SU-DHL-6 (cell line): ENCODE results near the gene SKOR1.

Experiments
- H2AFZ ChIP-seq: fragments of 200-600 bp; sonication (generic); 2 replicates; pipeline ENCODE4 v1.6.1; 2014; ENCODE audit warnings: low read depth, mild to moderate bottlenecking, moderate library complexity, mixed read lengths, antibody characterized with exemption, low read length; ENCODE audit not compliant: severe bottlenecking
- H3F3A ChIP-seq: fragments of 200-600 bp; shearing (Covaris generic); 2 replicates; pipeline ENCODE4 v1.6.0; 2016; ENCODE audit warnings: antibody characterized with exemption, mild to moderate bottlenecking; ENCODE audit not compliant: insufficient read depth
- H3K27ac ChIP-seq: fragments of 200-600 bp; sonication (generic); 2 replicates; pipeline ENCODE4 v1.5.1; 2016; ENCODE audit warnings: low read depth, mild to moderate bottlenecking, low read length, moderate library complexity, mixed read lengths
- H3K27me3 ChIP-seq: fragments of 200-600 bp; sonication (generic), shearing (Covaris generic); 2 replicates; pipeline ENCODE4 v1.6.0; 2014; ENCODE audit warnings: mild to moderate bottlenecking, low read length
- H3K36me3 ChIP-seq: fragments of 200-600 bp; sonication (generic); 2 replicates; pipeline ENCODE4 v1.6.1; 2014; ENCODE audit warnings: mild to moderate bottlenecking, low read length, mixed read lengths
- H3K4me2 ChIP-seq: fragments of 300-600, 200-600 bp; shearing (Covaris generic), sonication (generic); 2 replicates; pipeline ENCODE4 v1.6.0; 2014; ENCODE audit warnings: low read length, low read depth, mild to moderate bottlenecking; ENCODE audit not compliant: poor library complexity, severe bottlenecking
- H3K4me3 ChIP-seq: fragments of 200-600 bp; sonication (generic); 2 replicates; pipeline ENCODE4 v1.5.1; 2014; ENCODE audit warnings: antibody characterized with exemption, low read length, mild to moderate bottlenecking, mixed read lengths; ENCODE audit not compliant: insufficient read depth, poor library complexity, severe bottlenecking
- H3K79me2 ChIP-seq: fragments of 200-600 bp; sonication (generic); 2 replicates; pipeline ENCODE4 v1.6.1; 2014; ENCODE audit warnings: mild to moderate bottlenecking, low read length, moderate library complexity; ENCODE audit not compliant: insufficient read depth
- H3K9ac ChIP-seq: fragments of 200-600 bp; sonication (generic); 2 replicates; pipeline ENCODE4 v1.7.0; 2014; ENCODE audit warnings: mild to moderate bottlenecking, low read length
- H3K9me2 ChIP-seq: fragments of 200-600 bp; sonication (generic); replicated peaks from 2 replicates; pipeline ENCODE4 v1.6.1; 2014; ENCODE audit warnings: low read length; ENCODE audit not compliant: insufficient read depth
- H3K9me3 ChIP-seq: fragments of 200-600 bp; sonication (generic); 2 replicates; pipeline ENCODE4 v1.6.1; 2014; ENCODE audit warnings: low read length, mixed read lengths; ENCODE audit not compliant: insufficient read depth
- H4K20me1 ChIP-seq: fragments of 200-600 bp; sonication (generic); 2 replicates; pipeline ENCODE4 v1.6.1; 2014; ENCODE audit warnings: low read depth, mild to moderate bottlenecking, antibody characterized with exemption, low read length, moderate library complexity, mixed read lengths
- CTCF ChIP-seq: fragments of 200-600 bp; sonication (generic); IDR thresholded peaks from one replicate; pipeline ENCODE4 v1.5.1; 2017; ENCODE audit warnings: antibody characterized with exemption, mild to moderate bottlenecking, low read length, moderate library complexity; ENCODE audit not compliant: insufficient read depth, poor library complexity, severe bottlenecking
- EZH2phosphoT487 ChIP-seq: fragments of 200-600 bp; sonication (generic), shearing (Covaris generic); conservative IDR thresholded peaks from 2 replicates; pipeline ENCODE4 v1.6.1; 2018; ENCODE audit warnings: mild to moderate bottlenecking, antibody characterized with exemption, low read length, moderate library complexity, mixed read lengths

SKOR1 gene

GRCh38 chr15:67813104-67813634, 12.1 kb upstream of the SKOR1 start:
- Histone ChIP-seq H3K79me2 (no peaks in the 10 kb centered on the region), H3K27me3 (no peaks in the 10 kb centered on the region), H2AFZ (no peak overlapping the region), H3K36me3 (no peaks in the 10 kb centered on the region), H3K4me2 (no peak overlapping the region), H3K9me2 (no peaks in the 10 kb centered on the region), H3K9me3 (no peaks in the 10 kb centered on the region), H4K20me1 (no peaks in the 10 kb centered on the region), H3K4me3 (no peak overlapping the region), H3K9ac (no peak overlapping the region), H3K27ac (no peak overlapping the region), H3F3A (no peaks in the 10 kb centered on the region)
- TF ChIP-seq EZH2phosphoT487 (no peak), CTCF (no peak)

- no peak overlapping the region for H3K9ac ChIP-seq
- TF ChIP-seq EZH2phosphoT487 (no peak), CTCF (no peak)
- no peaks in the 10 kb centered on the region for H3K27me3 ChIP-seq
- H3F3A ChIP-seq, result no peaks in the 10 kb centered on the region
- H2AFZ ChIP-seq, result no peak overlapping the region
- no peaks in the 10 kb centered on the region for H4K20me1 ChIP-seq
- H3K4me3 ChIP-seq, result no peak overlapping the region
- no peak overlapping the region for H3K4me2 ChIP-seq
- no peaks in the 10 kb centered on the region for H3K9me3 ChIP-seq
- no peaks in the 10 kb centered on the region for H3K79me2 ChIP-seq
- H3K9me2 ChIP-seq, result no peaks in the 10 kb centered on the region
- no peaks in the 10 kb centered on the region for H3K36me3 ChIP-seq
- H3K27ac ChIP-seq, result no peak overlapping the region
Observed at GRCh38 chr15:67815036-67815592, 10.2 kb upstream of the SKOR1 start.

GRCh38 chr15:67816668-67817067, 8.6 kb upstream of the SKOR1 start:
- Histone ChIP-seq H3K4me3 (no peak overlapping the region), H3K36me3 (no peaks in the 10 kb centered on the region), H3K9me3 (no peaks in the 10 kb centered on the region), H3K27ac (no peak overlapping the region), H3K79me2 (no peaks in the 10 kb centered on the region), H3K9ac (no peak overlapping the region), H2AFZ (no peak overlapping the region), H3K4me2 (no peak overlapping the region), H3K27me3 (no peaks in the 10 kb centered on the region), H4K20me1 (no peaks in the 10 kb centered on the region), H3F3A (no peaks in the 10 kb centered on the region), H3K9me2 (no peaks in the 10 kb centered on the region)
- TF ChIP-seq EZH2phosphoT487 (no peak), CTCF (no peak)
